Transverse colon (tissue), 4 donors: ENCODE data around the gene ITGB7.
A peak's percentile ranks its signal among the peaks of the same experiment; 100 is the strongest.

Experiments used
- CTCF ChIP-seq, 5 experiments: fragments of 200-600 bp in 3 of 5; fragments of 450-650 bp in 2 of 5; sonication (generic) in 3 of 5; IDR thresholded peaks; 1 replicate in 2 of 5; 2 replicates in 3 of 5; pipeline ENCODE4 v1.5.1; 2016 to 2017; ENCODE audit warnings: antibody characterized with exemption in 5 of 5, inconsistent platforms in 3 of 5, mild to moderate bottlenecking in 2 of 5, moderate library complexity in 1 of 5
- EP300 ChIP-seq: sonication (generic); formaldehyde crosslinking; IDR thresholded peaks from one replicate; pipeline ENCODE4 v1.6.1; 2017; ENCODE audit warnings: antibody characterized with exemption, low read depth
- POLR2A ChIP-seq: fragments of 450-650 bp; IDR thresholded peaks from one replicate; pipeline ENCODE4 v1.6.1; 2016; ENCODE audit warnings: antibody characterized with exemption, mild to moderate bottlenecking, moderate library complexity
- POLR2AphosphoS5 ChIP-seq, 3 donors: sonication (generic); formaldehyde crosslinking; IDR thresholded peaks; one replicate each; pipeline ENCODE4 v1.6.1; 2016; ENCODE audit warnings: antibody characterized with exemption in 3 of 3

GRCh38 chr12:53213348-53213747 is 6.3 kb upstream of the ITGB7 start:
- TF ChIP-seq CTCF (IDR thresholded peaks at IDR 0.05) (peak; percentile 92 to 97 (median 95)), POLR2AphosphoS5 (IDR thresholded peaks at IDR 0.05) (peak in 1 of 3 donors; percentile 11), POLR2A (no peak), EP300 (no peak)
